Left lung (tissue), 10 donors: Measurements from ENCODE around the gene MUC2. TPM values are rescaled to one million over a fixed set of nuclear protein-coding genes. Genes with fewer than 3 reads are reported as not detected.

Experiments
- ATAC-seq: fragments of 200-7000 bp; cut with Tn5 transposase; one replicate; pipeline ENCODE4 v1.9.1; 2020; ENCODE audit warnings: moderate library complexity
- DNase-seq, 4 donors: peaks; one replicate each; pipeline ENCODE4 v3.0.0-alpha.2; 2013 to 2020
- H3K27ac ChIP-seq, 2 donors: fragments of 200-600 bp; sonication (generic) in 1 of 2; one replicate each; pipeline versions ENCODE4 v1.5.0 to v1.8.0; 2020 to 2021
- H3K27me3 ChIP-seq, 2 donors: fragments of 200-600 bp; sonication (generic) in 1 of 2; one replicate each; pipeline versions ENCODE4 v1.5.0 to v1.8.0; 2020 to 2021
- H3K36me3 ChIP-seq, 2 donors: fragments of 200-600 bp; sonication (generic) in 1 of 2; one replicate each; pipeline versions ENCODE4 v1.5.0 to v1.8.0; 2020 to 2021
- H3K4me1 ChIP-seq, 2 donors: fragments of 200-600 bp; one replicate each; pipeline ENCODE4 v1.8.0; 2021
- H3K4me3 ChIP-seq, 2 donors: fragments of 200-600 bp; sonication (generic) in 1 of 2; one replicate each; pipeline versions ENCODE4 v1.5.0 to v1.8.0; 2020 to 2021; ENCODE audit warnings: mild to moderate bottlenecking in 1 of 2
- H3K9me3 ChIP-seq, 2 donors: fragments of 200-600 bp; sonication (generic) in 1 of 2; one replicate each; pipeline versions ENCODE4 v1.5.0 to v1.8.0; 2020 to 2021
- intact Hi-C, 2 donors: fragments of 100-400 bp; cut with DNase I; formaldehyde crosslinking; loops; one replicate each; pipeline versions ENCODE4 v1.11.2 to v1.14.2; 2022
- polyA plus RNA-seq, 6 donors: library from polyadenylated mRNA; unstranded; fragments of 120-200 nt; gene quantifications; one replicate each; pipeline ENCODE4 v1.2.1, GENCODE V29; 2013; ENCODE audit not compliant: insufficient read length in 6 of 6
- total RNA-seq, 2 donors: library from RNA; stranded (reverse); fragmentation: NEBNext Ultra II Directional; extraction: Animal tissue kit (Norgen Biotek cat#: 25700); gene quantifications; one replicate each; pipeline ENCODE4 v1.2.1, GENCODE V29; 2021
- TF ChIP-seq, protein P1 (sequence below), 2 donors: fragments of 200-600 bp; sonication (generic) in 1 of 2; IDR thresholded peaks; one replicate each; pipeline versions ENCODE4 v1.5.0 to v1.8.0; 2021; ENCODE audit warnings: antibody characterized with exemption in 2 of 2
- donor health status: DM: no; HTN: yes; CAD: no.
- donor health status: DM: no; HTN: no; CAD: no.

Gene MUC2
- total and polyA plus RNA-seq, 8 donors: 0.02 to 0.03 (median 0.03) TPM; not detected in 3

DNA sequence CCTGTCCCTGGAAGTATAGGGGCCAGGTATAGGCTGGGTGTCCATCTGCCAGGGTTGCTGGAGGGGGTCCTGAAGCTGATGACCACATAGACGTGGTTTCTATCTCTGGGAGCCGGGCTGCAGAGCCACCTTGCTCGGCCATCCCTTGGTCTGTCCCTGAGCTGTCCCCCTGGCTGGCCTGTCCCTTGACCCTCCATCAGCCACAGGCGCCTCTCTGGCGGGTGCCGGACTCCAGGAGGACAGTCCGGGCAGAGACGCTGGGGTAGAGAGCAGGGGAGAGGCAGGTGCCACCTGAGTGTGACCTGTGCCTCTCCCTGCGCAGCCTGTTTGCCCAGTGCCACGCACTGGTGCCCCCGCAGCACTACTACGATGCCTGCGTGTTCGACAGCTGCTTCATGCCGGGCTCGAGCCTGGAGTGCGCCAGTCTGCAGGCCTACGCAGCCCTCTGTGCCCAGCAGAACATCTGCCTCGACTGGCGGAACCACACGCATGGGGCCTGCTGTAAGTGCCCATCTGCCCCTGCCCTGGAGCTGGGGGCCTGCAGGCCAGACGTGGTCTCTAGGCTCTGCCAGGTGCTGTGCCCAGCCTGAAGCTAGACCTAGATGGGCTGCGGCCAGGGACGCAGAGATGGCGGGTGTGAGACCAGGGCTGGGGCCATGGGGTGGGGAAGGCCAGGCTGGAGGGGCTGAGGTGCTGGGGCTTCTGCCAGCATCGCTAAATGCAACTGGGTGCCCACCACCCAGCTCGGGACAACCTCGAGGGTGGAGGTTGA is 29.9 kb downstream of the MUC2 start:
- no peak overlapping the region for H3K27ac ChIP-seq
- peak in 1 of 4 donors; percentile 66 for DNase-seq
- H3K36me3 ChIP-seq: no peaks in the 10 kb centered on the region
- no peak overlapping the region for H3K4me3 ChIP-seq
- TF ChIP-seq, protein P1, sequence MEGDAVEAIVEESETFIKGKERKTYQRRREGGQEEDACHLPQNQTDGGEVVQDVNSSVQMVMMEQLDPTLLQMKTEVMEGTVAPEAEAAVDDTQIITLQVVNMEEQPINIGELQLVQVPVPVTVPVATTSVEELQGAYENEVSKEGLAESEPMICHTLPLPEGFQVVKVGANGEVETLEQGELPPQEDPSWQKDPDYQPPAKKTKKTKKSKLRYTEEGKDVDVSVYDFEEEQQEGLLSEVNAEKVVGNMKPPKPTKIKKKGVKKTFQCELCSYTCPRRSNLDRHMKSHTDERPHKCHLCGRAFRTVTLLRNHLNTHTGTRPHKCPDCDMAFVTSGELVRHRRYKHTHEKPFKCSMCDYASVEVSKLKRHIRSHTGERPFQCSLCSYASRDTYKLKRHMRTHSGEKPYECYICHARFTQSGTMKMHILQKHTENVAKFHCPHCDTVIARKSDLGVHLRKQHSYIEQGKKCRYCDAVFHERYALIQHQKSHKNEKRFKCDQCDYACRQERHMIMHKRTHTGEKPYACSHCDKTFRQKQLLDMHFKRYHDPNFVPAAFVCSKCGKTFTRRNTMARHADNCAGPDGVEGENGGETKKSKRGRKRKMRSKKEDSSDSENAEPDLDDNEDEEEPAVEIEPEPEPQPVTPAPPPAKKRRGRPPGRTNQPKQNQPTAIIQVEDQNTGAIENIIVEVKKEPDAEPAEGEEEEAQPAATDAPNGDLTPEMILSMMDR (IDR thresholded peaks at IDR 0.05): no peak
- H3K27me3 ChIP-seq: peaks cover 0 to 39% of the 10 kb centered on the region in 2 donors
- intact Hi-C loops: no loop called here
- H3K9me3 ChIP-seq: no peaks in the 10 kb centered on the region
- H3K4me1 ChIP-seq: no peaks in the 10 kb centered on the region
- no peak for ATAC-seq

- Histone ChIP-seq H3K4me1 (no peaks in the 10 kb centered on the region), H3K36me3 (no peaks in the 10 kb centered on the region), H3K9me3 (no peaks in the 10 kb centered on the region), H3K27me3 (peaks cover 0 to 44% of the 10 kb centered on the region in 2 donors), H3K27ac (no peak overlapping the region), H3K4me3 (no peak overlapping the region)
- intact Hi-C loops: no loop called here
- DNase-seq: no peak
- TF ChIP-seq, protein P1 (IDR thresholded peaks at IDR 0.05): no peak
- ATAC-seq: no peak
Measured at GRCh38 chr11:1105183-1105565, 30.5 kb downstream of the MUC2 start.

DNA sequence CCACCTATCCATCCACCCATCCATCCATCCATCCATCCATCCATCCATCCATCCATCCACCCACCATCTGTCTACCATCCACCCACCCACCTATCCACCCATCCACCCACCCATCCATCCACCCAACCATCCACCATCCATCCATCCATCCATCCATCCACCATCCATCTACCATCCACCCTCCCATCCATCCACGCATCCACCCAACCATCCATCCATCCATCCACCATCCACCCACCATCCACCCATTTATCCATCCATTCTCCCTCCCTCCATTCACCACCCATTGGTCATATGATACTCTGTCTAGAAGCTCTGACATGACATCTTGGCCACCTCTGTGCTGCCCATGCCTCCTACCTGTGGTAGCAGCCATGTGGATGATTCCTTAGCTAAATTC is 31.7 kb downstream of the MUC2 start:
- peaks cover 0 to 46% of the 10 kb centered on the region in 2 donors for H3K27me3 ChIP-seq
- intact Hi-C loops: no loop called here

GRCh38 chr11:1107316-1108245 is 32.9 kb downstream of the MUC2 start:
- TF ChIP-seq, protein P1 (IDR thresholded peaks at IDR 0.05): no peak
- H3K4me3 ChIP-seq: no peak overlapping the region
- H3K27ac ChIP-seq: no peak overlapping the region
- ATAC-seq (no peak), DNase-seq (peak in 1 of 4 donors; percentile 74)
- no peaks in the 10 kb centered on the region for H3K36me3 ChIP-seq
- intact Hi-C loops: no loop called here
- H3K27me3 ChIP-seq: peaks cover 0 to 46% of the 10 kb centered on the region in 2 donors
- H3K4me1 ChIP-seq: no peaks in the 10 kb centered on the region
- H3K9me3 ChIP-seq: no peaks in the 10 kb centered on the region

More for the DNA sequence above, 31.7 kb downstream of the MUC2 start:
- TF ChIP-seq, protein P1 (IDR thresholded peaks at IDR 0.05): no peak
- Histone ChIP-seq H3K4me3 (no peak overlapping the region), H3K4me1 (no peaks in the 10 kb centered on the region), H3K36me3 (no peaks in the 10 kb centered on the region), H3K9me3 (no peaks in the 10 kb centered on the region), H3K27ac (no peak overlapping the region)
- DNase-seq (no peak), ATAC-seq (no peak)
